KMS-11 (cell line): ENCODE measurements around the gene SNX5.

Experiments used
- H2AFZ ChIP-seq: fragments of 200-600 bp; sonication (generic); 2 replicates; pipeline ENCODE4 v1.6.1; 2016; ENCODE audit warnings: antibody characterized with exemption, mixed run types, low read depth
- H3K27ac ChIP-seq: fragments of 200-600 bp; sonication (generic); 2 replicates; pipeline ENCODE4 v1.6.1; 2016; ENCODE audit warnings: mild to moderate bottlenecking, mixed run types
- H3K27me3 ChIP-seq: fragments of 200-600 bp; sonication (generic); 2 replicates; pipeline ENCODE4 v1.6.1; 2017; ENCODE audit warnings: mild to moderate bottlenecking, low read depth, mixed run types, moderate library complexity; ENCODE audit not compliant: insufficient read depth
- H3K36me3 ChIP-seq: fragments of 200-600 bp; sonication (generic); 2 replicates; pipeline ENCODE4 v1.6.1; 2017; ENCODE audit warnings: mild to moderate bottlenecking, mixed run types; ENCODE audit not compliant: insufficient read depth
- H3K4me1 ChIP-seq: fragments of 200-600 bp; sonication (generic); 2 replicates; pipeline ENCODE4 v1.6.1; 2016; ENCODE audit warnings: mild to moderate bottlenecking, low read depth, mixed run types; ENCODE audit not compliant: poor library complexity, severe bottlenecking
- H3K4me2 ChIP-seq: fragments of 200-600 bp; sonication (generic); 2 replicates; pipeline ENCODE4 v1.7.0; 2016; ENCODE audit warnings: mild to moderate bottlenecking, mixed run types
- H3K4me3 ChIP-seq: fragments of 200-600 bp; sonication (generic); IDR thresholded peaks from 2 replicates; pipeline ENCODE4 v1.6.1; 2017; ENCODE audit warnings: low read depth, low read length, mixed read lengths; ENCODE audit not compliant: insufficient read depth
- H3K79me2 ChIP-seq: fragments of 200-600 bp; sonication (generic); 2 replicates; pipeline ENCODE4 v1.6.1; 2016; ENCODE audit warnings: low read depth, mixed run types; ENCODE audit not compliant: insufficient read depth
- H3K9ac ChIP-seq: fragments of 200-600 bp; sonication (generic); 2 replicates; pipeline ENCODE4 v1.6.1; 2016; ENCODE audit warnings: mild to moderate bottlenecking, mixed run types
- H4K20me1 ChIP-seq: fragments of 200-600 bp; sonication (generic); 2 replicates; pipeline ENCODE4 v1.6.1; 2016; ENCODE audit warnings: mild to moderate bottlenecking, mixed run types; ENCODE audit not compliant: insufficient read depth
- TF ChIP-seq, protein P1 (sequence below): fragments of 200-600 bp; sonication (generic); conservative IDR thresholded peaks from 2 replicates; pipeline ENCODE4 v1.6.1; 2017; ENCODE audit warnings: low read depth, mild to moderate bottlenecking, antibody characterized with exemption, low read length, moderate library complexity, mixed read lengths

The SNX5 gene

DNA sequence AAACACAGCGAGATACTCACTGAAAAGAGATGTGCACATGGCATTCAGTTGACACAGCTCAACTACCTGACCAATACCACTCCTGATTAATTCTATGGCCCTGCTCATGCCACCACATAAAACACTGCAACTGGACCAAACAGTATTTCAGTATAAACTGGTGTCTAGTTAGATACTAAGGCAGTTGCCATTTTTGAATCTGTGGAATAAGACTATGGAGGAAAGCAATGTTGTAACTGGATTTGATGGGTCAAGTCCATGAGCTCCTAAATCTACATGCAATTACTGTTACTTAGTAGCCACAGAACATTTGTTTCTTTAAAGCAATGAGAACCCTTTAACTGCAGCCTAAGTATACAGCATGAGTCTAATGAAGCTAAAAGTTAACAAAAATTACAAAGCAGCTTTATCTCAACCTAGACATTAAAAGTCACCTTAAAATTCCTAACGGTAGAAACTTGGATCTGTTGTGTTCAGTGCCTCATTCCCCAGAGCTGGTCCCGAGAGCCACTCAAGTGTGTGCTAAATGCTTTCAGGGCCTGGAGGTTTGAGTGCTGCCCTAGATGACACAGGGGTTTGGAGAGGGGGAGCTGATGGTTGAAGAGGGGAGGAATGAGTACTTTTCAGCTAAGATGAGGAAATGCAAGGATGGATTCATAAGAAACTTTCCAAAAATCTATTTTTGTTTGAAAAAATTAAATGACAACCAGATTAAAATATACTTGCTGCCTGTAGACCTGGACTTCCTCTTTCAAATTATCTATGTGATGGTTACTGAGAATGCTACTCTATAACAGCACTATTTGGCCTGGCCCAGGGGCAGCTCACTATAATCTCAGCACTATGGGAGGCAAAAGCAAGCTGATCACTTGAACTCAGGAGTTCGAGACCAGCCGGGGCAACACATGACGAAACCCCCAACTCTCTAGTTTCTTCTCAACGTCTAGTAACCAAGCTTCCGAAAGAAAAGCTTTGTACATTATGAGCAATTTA is 15.6 kb downstream of the SNX5 start:
- no peaks in the 10 kb centered on the region for H3K27me3 ChIP-seq
- peaks cover 68% of the 10 kb centered on the region for H3K79me2 ChIP-seq
- no peak overlapping the region for H3K4me3 ChIP-seq
- peaks cover 16% of the 10 kb centered on the region; the same call in 1 of the 2 replicates for H3K36me3 ChIP-seq
- TF ChIP-seq, protein P1, sequence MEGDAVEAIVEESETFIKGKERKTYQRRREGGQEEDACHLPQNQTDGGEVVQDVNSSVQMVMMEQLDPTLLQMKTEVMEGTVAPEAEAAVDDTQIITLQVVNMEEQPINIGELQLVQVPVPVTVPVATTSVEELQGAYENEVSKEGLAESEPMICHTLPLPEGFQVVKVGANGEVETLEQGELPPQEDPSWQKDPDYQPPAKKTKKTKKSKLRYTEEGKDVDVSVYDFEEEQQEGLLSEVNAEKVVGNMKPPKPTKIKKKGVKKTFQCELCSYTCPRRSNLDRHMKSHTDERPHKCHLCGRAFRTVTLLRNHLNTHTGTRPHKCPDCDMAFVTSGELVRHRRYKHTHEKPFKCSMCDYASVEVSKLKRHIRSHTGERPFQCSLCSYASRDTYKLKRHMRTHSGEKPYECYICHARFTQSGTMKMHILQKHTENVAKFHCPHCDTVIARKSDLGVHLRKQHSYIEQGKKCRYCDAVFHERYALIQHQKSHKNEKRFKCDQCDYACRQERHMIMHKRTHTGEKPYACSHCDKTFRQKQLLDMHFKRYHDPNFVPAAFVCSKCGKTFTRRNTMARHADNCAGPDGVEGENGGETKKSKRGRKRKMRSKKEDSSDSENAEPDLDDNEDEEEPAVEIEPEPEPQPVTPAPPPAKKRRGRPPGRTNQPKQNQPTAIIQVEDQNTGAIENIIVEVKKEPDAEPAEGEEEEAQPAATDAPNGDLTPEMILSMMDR = no peak
- peaks cover 34% of the 10 kb centered on the region for H4K20me1 ChIP-seq
- no peak overlapping the region for H2AFZ ChIP-seq
- H3K27ac ChIP-seq = no peak overlapping the region
- H3K4me1 ChIP-seq = peaks cover 66% of the 10 kb centered on the region
- H3K4me2 ChIP-seq = no peak overlapping the region
- no peak overlapping the region for H3K9ac ChIP-seq

DNA sequence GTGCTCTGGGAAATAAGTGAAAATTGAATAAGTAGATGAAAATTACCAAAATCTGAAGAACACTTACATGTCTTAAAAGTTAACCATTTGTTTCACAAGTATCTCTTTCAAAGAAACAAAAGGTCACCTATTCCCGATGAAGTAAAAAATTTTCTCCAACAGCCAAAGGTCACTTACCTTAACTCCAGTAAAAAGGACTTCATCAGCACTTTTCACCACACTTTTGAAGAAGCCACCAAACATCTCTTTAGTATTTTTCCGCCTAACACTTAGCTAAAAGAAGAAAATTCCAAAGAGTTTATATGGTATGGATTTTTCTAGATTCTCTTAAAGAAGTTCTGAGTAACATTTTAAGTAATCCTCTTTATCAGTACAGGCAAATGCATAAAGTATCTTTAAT is 17.3 kb downstream of the SNX5 start:
- peaks cover 27% of the 10 kb centered on the region; the same call in 1 of the 2 replicates for H3K36me3 ChIP-seq
- no peak overlapping the region for H3K4me3 ChIP-seq
- H2AFZ ChIP-seq = no peak overlapping the region
- TF ChIP-seq, protein P1 = no peak
- H3K79me2 ChIP-seq = peaks cover 52% of the 10 kb centered on the region
- H4K20me1 ChIP-seq = peaks cover 18% of the 10 kb centered on the region; the same call in 1 of the 2 replicates
- H3K27ac ChIP-seq = no peak overlapping the region
- H3K9ac ChIP-seq = no peak overlapping the region
- no peak overlapping the region for H3K4me2 ChIP-seq
- peaks cover 65% of the 10 kb centered on the region for H3K4me1 ChIP-seq
- no peaks in the 10 kb centered on the region for H3K27me3 ChIP-seq

- Histone ChIP-seq H3K4me1 (peaks cover 65% of the 10 kb centered on the region), H3K79me2 (peaks cover 49% of the 10 kb centered on the region), H3K27me3 (no peaks in the 10 kb centered on the region), H3K36me3 (peaks cover 27% of the 10 kb centered on the region; the same call in 1 of the 2 replicates), H4K20me1 (peaks cover 15% of the 10 kb centered on the region; the same call in 1 of the 2 replicates), H2AFZ (no peak overlapping the region), H3K4me3 (no peak overlapping the region), H3K9ac (no peak overlapping the region), H3K4me2 (no peak overlapping the region), H3K27ac (no peak overlapping the region)
- TF ChIP-seq, protein P1 = no peak
Measured at GRCh38 chr20:17950670-17951069, 17.9 kb downstream of the SNX5 start.

- H3K4me2 ChIP-seq = no peak overlapping the region; the same call in 1 of the 2 replicates
- peaks cover 70% of the 10 kb centered on the region for H3K4me1 ChIP-seq
- no peaks in the 10 kb centered on the region for H3K27me3 ChIP-seq
- TF ChIP-seq, protein P1 = no peak
- H3K4me3 ChIP-seq = no peak overlapping the region
- H3K9ac ChIP-seq = no peak overlapping the region
- peaks cover 15% of the 10 kb centered on the region; the same call in 1 of the 2 replicates for H4K20me1 ChIP-seq
- H2AFZ ChIP-seq = no peak overlapping the region
- peaks cover 27% of the 10 kb centered on the region; the same call in 1 of the 2 replicates for H3K36me3 ChIP-seq
- H3K27ac ChIP-seq = no peak overlapping the region
- peaks cover 41% of the 10 kb centered on the region for H3K79me2 ChIP-seq
Measured at GRCh38 chr20:17949899-17950298, 18.7 kb downstream of the SNX5 start.
